ENCODE results near the gene WNT3.

The WNT3 gene

GRCh38 chr17:46859996-46860395 lies 41.5 kb upstream of the WNT3 start:
- Histone ChIP-seq H3K4me3 (no peak overlapping the region), H3K27ac (no peak overlapping the region)
- DNase-seq (ENCODE audit: low spot score) = no peak
- TF ChIP-seq, protein P1, sequence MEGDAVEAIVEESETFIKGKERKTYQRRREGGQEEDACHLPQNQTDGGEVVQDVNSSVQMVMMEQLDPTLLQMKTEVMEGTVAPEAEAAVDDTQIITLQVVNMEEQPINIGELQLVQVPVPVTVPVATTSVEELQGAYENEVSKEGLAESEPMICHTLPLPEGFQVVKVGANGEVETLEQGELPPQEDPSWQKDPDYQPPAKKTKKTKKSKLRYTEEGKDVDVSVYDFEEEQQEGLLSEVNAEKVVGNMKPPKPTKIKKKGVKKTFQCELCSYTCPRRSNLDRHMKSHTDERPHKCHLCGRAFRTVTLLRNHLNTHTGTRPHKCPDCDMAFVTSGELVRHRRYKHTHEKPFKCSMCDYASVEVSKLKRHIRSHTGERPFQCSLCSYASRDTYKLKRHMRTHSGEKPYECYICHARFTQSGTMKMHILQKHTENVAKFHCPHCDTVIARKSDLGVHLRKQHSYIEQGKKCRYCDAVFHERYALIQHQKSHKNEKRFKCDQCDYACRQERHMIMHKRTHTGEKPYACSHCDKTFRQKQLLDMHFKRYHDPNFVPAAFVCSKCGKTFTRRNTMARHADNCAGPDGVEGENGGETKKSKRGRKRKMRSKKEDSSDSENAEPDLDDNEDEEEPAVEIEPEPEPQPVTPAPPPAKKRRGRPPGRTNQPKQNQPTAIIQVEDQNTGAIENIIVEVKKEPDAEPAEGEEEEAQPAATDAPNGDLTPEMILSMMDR (IDR thresholded peaks at IDR 0.05) = no peak

DNA sequence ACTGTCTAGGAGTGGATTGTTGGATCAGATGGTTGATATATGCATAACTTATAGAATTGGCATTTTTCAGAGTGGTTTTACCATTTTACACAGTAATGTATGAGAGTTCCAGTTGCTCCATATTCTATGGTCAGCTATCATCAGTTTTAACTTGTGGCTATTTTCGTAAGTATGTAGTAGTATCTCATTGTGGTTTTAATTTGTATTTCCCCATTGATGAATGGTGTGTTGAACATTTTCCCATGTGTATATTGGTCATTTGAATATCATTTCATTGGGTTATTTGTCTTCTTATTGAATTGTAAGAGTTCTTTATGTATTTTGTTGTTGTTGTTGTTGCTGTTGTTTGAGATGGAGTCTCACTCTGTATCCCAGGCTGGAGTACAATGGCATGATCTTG lies 39.1 kb upstream of the WNT3 start:
- TF ChIP-seq, protein P1 (IDR thresholded peaks at IDR 0.05) = no peak
- H3K27ac ChIP-seq = no peak overlapping the region
- DNase-seq (ENCODE audit: low spot score) = no peak

GRCh38 chr17:46854948-46855347 lies 36.5 kb upstream of the WNT3 start:
- Histone ChIP-seq H3K4me3 (no peak overlapping the region), H3K27ac (no peak overlapping the region)
- no peak for DNase-seq (ENCODE audit: low spot score)
- TF ChIP-seq, protein P1 (IDR thresholded peaks at IDR 0.05) = no peak

More for the DNA sequence above, 39.1 kb upstream of the WNT3 start:
- H3K4me3 ChIP-seq = no peak overlapping the region

GRCh38 chr17:46854515-46854914 lies 36.0 kb upstream of the WNT3 start:
- TF ChIP-seq, protein P1 (IDR thresholded peaks at IDR 0.05) = no peak
- H3K27ac ChIP-seq = no peak overlapping the region
- no peak for DNase-seq (ENCODE audit: low spot score)
- H3K4me3 ChIP-seq = no peak overlapping the region

GRCh38 chr17:46853896-46854444 lies 35.5 kb upstream of the WNT3 start:
- Histone ChIP-seq H3K27ac (no peak overlapping the region), H3K4me3 (no peak overlapping the region)
- TF ChIP-seq, protein P1 (IDR thresholded peaks at IDR 0.05) = no peak
- no peak for DNase-seq (ENCODE audit: low spot score)

GRCh38 chr17:46851029-46851741 lies 32.7 kb upstream of the WNT3 start, which contains the start of gene WNT9B:
TSS of gene WNT9B (plus strand) at chr17:46851583. CDS start at chr17:46851639, 56 bp downstream.
- Histone ChIP-seq H3K27ac (no peak within 1 kb of the TSS), H3K4me3 (peak within 1 kb of the TSS; percentile 68)
- DNase-seq (ENCODE audit: low spot score) = no peak
- TF ChIP-seq, protein P1 (IDR thresholded peaks at IDR 0.05) = no peak

GRCh38 chr17:46850688-46851028 lies 32.2 kb upstream of the WNT3 start:
- no peak for DNase-seq (ENCODE audit: low spot score)
- peak overlapping the region; percentile 68 for H3K4me3 ChIP-seq
- no peak overlapping the region for H3K27ac ChIP-seq
- TF ChIP-seq, protein P1 (IDR thresholded peaks at IDR 0.05) = no peak
